ENCODE results near the gene EXOSC3. TPM values are rescaled to one million over a fixed set of nuclear protein-coding genes. Genes with fewer than 3 reads are reported as not detected.
A peak's percentile ranks its signal among the peaks of the same experiment; 100 is the strongest.
"Not testable (repeated sequence)": the region's sequence is repeated elsewhere in the genome, so short reads cannot be mapped to it uniquely, and the experiment has no call there.

Gene EXOSC3
- total RNA-seq (2021; fragmentation: NEBNext Ultra II Directional; extraction: Animal tissue kit (Norgen Biotek cat#: 25700)) = 10 to 100 TPM; 37.7 to 49.8 (median 41.9) TPM
- long read RNA-seq, transcript EXOSC3-201 (4 exons, 1,806 nt) = major isoform, 24 of 39 reads
- long read RNA-seq, partial matches to known transcripts = 0 of 39 reads
- long read RNA-seq, other reads (novel, unspliced or antisense) = 11 of 39 reads

- Mint-ChIP-seq H3K36me3 (ENCODE audit: low read depth) (peaks cover 23% of the 10 kb centered on the region), H3K9me3 (no peaks in the 10 kb centered on the region), H3K27me3 (ENCODE audit: insufficient read depth) (peaks cover 3% of the 10 kb centered on the region), H3K27ac (peak within 1 kb of the TSS; percentile 96), H3K4me3 (peak within 1 kb of the TSS; percentile 99), H3K4me1 (ENCODE audit: low read depth) (peaks cover 30% of the 10 kb centered on the region)
- peak; percentile 39 for TF ChIP-seq CTCF (IDR thresholded peaks at IDR 0.05)
- DNase-seq = peak; percentile 92
These were observed at the start of gene EXOSC3 for GRCh38 chr9:37784616-37785483. Gene EXOSC3, minus strand, starts transcription at chr9:37785064. Its CDS starts 20 bp downstream, at chr9:37785044.

GRCh38 chr9:37827483-37828165, 42.8 kb upstream of the EXOSC3 start:
- Mint-ChIP-seq H3K36me3 (ENCODE audit: low read depth) (peaks cover 18% of the 10 kb centered on the region), H3K9me3 (no peaks in the 10 kb centered on the region), H3K4me3 (no peak overlapping the region), H3K27me3 (ENCODE audit: insufficient read depth) (no peaks in the 10 kb centered on the region; the same call in 1 of the 2 replicates), H3K4me1 (ENCODE audit: low read depth) (no peaks in the 10 kb centered on the region), H3K27ac (no peak overlapping the region)
- no peak for DNase-seq
- no peak for TF ChIP-seq CTCF (IDR thresholded peaks at IDR 0.05)

GRCh38 chr9:37825174-37825573, 40.3 kb upstream of the EXOSC3 start:
- not testable (repeated sequence) for H3K4me1 Mint-ChIP-seq (ENCODE audit: low read depth); H3K27me3 Mint-ChIP-seq (ENCODE audit: insufficient read depth); H3K27ac Mint-ChIP-seq; H3K9me3 Mint-ChIP-seq; H3K4me3 Mint-ChIP-seq; DNase-seq
- peaks cover 32% of the 10 kb centered on the region for H3K36me3 Mint-ChIP-seq (ENCODE audit: low read depth)

- Mint-ChIP-seq H3K36me3 (ENCODE audit: low read depth) (peaks cover 24% of the 10 kb centered on the region), H3K27ac (no peak overlapping the region), H3K4me1 (ENCODE audit: low read depth) (no peaks in the 10 kb centered on the region), H3K9me3 (no peaks in the 10 kb centered on the region), H3K27me3 (ENCODE audit: insufficient read depth) (no peaks in the 10 kb centered on the region; the same call in none of the 2 replicates), H3K4me3 (no peak overlapping the region)
- no peak for TF ChIP-seq CTCF (IDR thresholded peaks at IDR 0.05)
- DNase-seq = no peak
These were observed 35.3 kb upstream of the EXOSC3 start for GRCh38 chr9:37820142-37820541.

GRCh38 chr9:37818849-37819248, 34.0 kb upstream of the EXOSC3 start:
- Mint-ChIP-seq H3K27ac (no peak overlapping the region), H3K4me1 (ENCODE audit: low read depth) (no peaks in the 10 kb centered on the region), H3K27me3 (ENCODE audit: insufficient read depth) (no peaks in the 10 kb centered on the region; the same call in none of the 2 replicates), H3K9me3 (no peaks in the 10 kb centered on the region), H3K4me3 (no peak overlapping the region), H3K36me3 (ENCODE audit: low read depth) (peaks cover 14% of the 10 kb centered on the region)
- no peak for DNase-seq
- TF ChIP-seq CTCF (IDR thresholded peaks at IDR 0.05) = no peak

Data from HFFc6 (cell line).